SK-N-SH treated with all-trans-retinoic acid at 6 μM for 48 hours (cell line): ENCODE measurements around the gene KIAA1328.

Experiments
- ATAC-seq: fragments of 200-7000 bp; cut with Tn5 transposase; 3 replicates; pipeline ENCODE4 v1.9.1; 2020; ENCODE audit warnings: mild to moderate bottlenecking, moderate library complexity
- ARNTL ChIP-seq: fragments of 450-650 bp; formaldehyde crosslinking; IDR thresholded peaks from 2 replicates; pipeline ENCODE4 v1.5.0; 2020; ENCODE audit warnings: low read depth, mild to moderate bottlenecking, moderate library complexity, borderline replicate concordance
- BACH2 ChIP-seq: fragments of 250-450 bp; sonication (Bioruptor Pico); IDR thresholded peaks from 2 replicates; pipeline ENCODE4 v1.9.0; 2021; ENCODE audit warnings: mild to moderate bottlenecking, borderline replicate concordance
- CREB5 ChIP-seq: fragments of 250-450 bp; sonication (Bioruptor Pico); IDR thresholded peaks from 2 replicates; pipeline ENCODE4 v1.5.1; 2020; ENCODE audit warnings: low read depth, mild to moderate bottlenecking, moderate library complexity
- CSDC2 ChIP-seq: fragments of 250-450 bp; sonication (Bioruptor Pico); IDR thresholded peaks from 2 replicates; pipeline ENCODE4 v1.5.0; 2020; ENCODE audit warnings: mild to moderate bottlenecking, moderate library complexity
- ISL1 ChIP-seq: fragments of 250-450 bp; sonication (Bioruptor Pico); IDR thresholded peaks from 2 replicates; pipeline ENCODE4 v2.1.2; 2022; ENCODE audit warnings: mild to moderate bottlenecking, moderate library complexity
- OSR1 ChIP-seq: fragments of 250-450 bp; sonication (Bioruptor Pico); IDR thresholded peaks from 2 replicates; pipeline ENCODE4 v1.8.0; 2022; ENCODE audit warnings: moderate library complexity, mild to moderate bottlenecking, inconsistent platforms
- PATZ1 ChIP-seq: fragments of 250-450 bp; sonication (Bioruptor Pico); IDR thresholded peaks from 2 replicates; pipeline ENCODE4 v1.8.0; 2020; ENCODE audit warnings: mild to moderate bottlenecking, moderate library complexity, borderline replicate concordance
- POU6F1 ChIP-seq: fragments of 250-450 bp; sonication (Bioruptor Pico); IDR thresholded peaks from 2 replicates; pipeline ENCODE4 v1.8.0; 2021; ENCODE audit warnings: low read depth, mild to moderate bottlenecking, moderate library complexity, borderline replicate concordance
- PPARA ChIP-seq: fragments of 250-450 bp; sonication (Bioruptor Pico); IDR thresholded peaks from 2 replicates; pipeline ENCODE4 v1.5.0; 2020; ENCODE audit warnings: mild to moderate bottlenecking, borderline replicate concordance
- RARB ChIP-seq: fragments of 250-450 bp; sonication (Bioruptor Pico); IDR thresholded peaks from 2 replicates; pipeline ENCODE4 v1.8.0; 2021; ENCODE audit warnings: mild to moderate bottlenecking, moderate library complexity
- SNAI2 ChIP-seq: fragments of 250-450 bp; sonication (Bioruptor Pico); IDR thresholded peaks from 2 replicates; pipeline ENCODE4 v1.5.0; 2020; ENCODE audit warnings: mild to moderate bottlenecking, moderate library complexity
- TCF4 ChIP-seq: fragments of 250-450 bp; sonication (Bioruptor Pico); IDR thresholded peaks from 2 replicates; pipeline ENCODE4 v1.8.0; 2021; ENCODE audit warnings: mild to moderate bottlenecking, moderate library complexity, borderline replicate concordance
- TOX ChIP-seq: fragments of 250-450 bp; sonication (Bioruptor Pico); IDR thresholded peaks from 2 replicates; pipeline ENCODE4 v1.8.0; 2021; ENCODE audit warnings: mild to moderate bottlenecking, moderate library complexity, borderline replicate concordance
- ZC3H10 ChIP-seq: fragments of 250-450 bp; sonication (Bioruptor Pico); IDR thresholded peaks from 2 replicates; pipeline ENCODE4 v1.5.1; 2021; ENCODE audit warnings: mild to moderate bottlenecking, moderate library complexity
- ZFP3 ChIP-seq: fragments of 250-450 bp; sonication (Bioruptor Pico); IDR thresholded peaks from 2 replicates; pipeline ENCODE4 v1.5.0; 2020; ENCODE audit warnings: mild to moderate bottlenecking, moderate library complexity
- ZFP30 ChIP-seq: fragments of 450-650 bp; formaldehyde crosslinking; IDR thresholded peaks from 2 replicates; pipeline ENCODE4 v1.5.0; 2022; ENCODE audit warnings: mild to moderate bottlenecking, moderate library complexity
- ZNF565 ChIP-seq: fragments of 450-650 bp; formaldehyde crosslinking; conservative IDR thresholded peaks from 2 replicates; pipeline ENCODE4 v1.5.0; 2020; ENCODE audit warnings: low read depth, mild to moderate bottlenecking, moderate library complexity
- ZNF70 ChIP-seq: fragments of 450-650 bp; formaldehyde crosslinking; IDR thresholded peaks from 2 replicates; pipeline ENCODE4 v1.5.0; 2020; ENCODE audit warnings: mild to moderate bottlenecking, moderate library complexity
- ZNF8 ChIP-seq: fragments of 450-650 bp; formaldehyde crosslinking; IDR thresholded peaks from 2 replicates; pipeline ENCODE4 v1.5.0; 2020; ENCODE audit warnings: mild to moderate bottlenecking, moderate library complexity
- TF ChIP-seq, protein P1 (sequence below): fragments of 250-450 bp; sonication (Bioruptor Pico); IDR thresholded peaks from 2 replicates; pipeline ENCODE4 v1.5.0; 2020; ENCODE audit warnings: mild to moderate bottlenecking, moderate library complexity
- TF ChIP-seq, protein P2 (sequence below): fragments of 250-450 bp; sonication (Bioruptor Pico); IDR thresholded peaks from 2 replicates; pipeline ENCODE4 v1.5.1; 2021; ENCODE audit warnings: mild to moderate bottlenecking, moderate library complexity

The KIAA1328 gene

GRCh38 chr18:37248281-37248680 lies 419.4 kb downstream of the KIAA1328 start:
- TF ChIP-seq ISL1 (CRISPR knock-in tag) (no peak), ZFP3 (no peak), ZFP30 (CRISPR knock-in tag) (no peak), RARB (CRISPR knock-in tag) (no peak), ZNF565 (CRISPR knock-in tag) (no peak), PPARA (no peak), OSR1 (CRISPR knock-in tag) (no peak), SNAI2 (CRISPR knock-in tag) (no peak)
- TF ChIP-seq, all 23 proteins: peak for 0
- ATAC-seq = no peak; the same call in 2 of the 3 replicates

- TF ChIP-seq ZFP3 (no peak), ZNF565 (CRISPR knock-in tag) (no peak), RARB (CRISPR knock-in tag) (no peak), ISL1 (CRISPR knock-in tag) (no peak), ZNF8 (no peak), CREB5 (no peak), ARNTL (CRISPR knock-in tag) (no peak), SNAI2 (CRISPR knock-in tag) (no peak), PATZ1 (CRISPR knock-in tag) (no peak), BACH2 (CRISPR knock-in tag) (no peak), ZNF70 (CRISPR knock-in tag) (no peak), TCF4 (no peak), PPARA (no peak), POU6F1 (no peak), TOX (CRISPR knock-in tag) (no peak)
- no peak for ATAC-seq
Observed at GRCh38 chr18:37249171-37249886, 420.4 kb downstream of the KIAA1328 start.

DNA sequence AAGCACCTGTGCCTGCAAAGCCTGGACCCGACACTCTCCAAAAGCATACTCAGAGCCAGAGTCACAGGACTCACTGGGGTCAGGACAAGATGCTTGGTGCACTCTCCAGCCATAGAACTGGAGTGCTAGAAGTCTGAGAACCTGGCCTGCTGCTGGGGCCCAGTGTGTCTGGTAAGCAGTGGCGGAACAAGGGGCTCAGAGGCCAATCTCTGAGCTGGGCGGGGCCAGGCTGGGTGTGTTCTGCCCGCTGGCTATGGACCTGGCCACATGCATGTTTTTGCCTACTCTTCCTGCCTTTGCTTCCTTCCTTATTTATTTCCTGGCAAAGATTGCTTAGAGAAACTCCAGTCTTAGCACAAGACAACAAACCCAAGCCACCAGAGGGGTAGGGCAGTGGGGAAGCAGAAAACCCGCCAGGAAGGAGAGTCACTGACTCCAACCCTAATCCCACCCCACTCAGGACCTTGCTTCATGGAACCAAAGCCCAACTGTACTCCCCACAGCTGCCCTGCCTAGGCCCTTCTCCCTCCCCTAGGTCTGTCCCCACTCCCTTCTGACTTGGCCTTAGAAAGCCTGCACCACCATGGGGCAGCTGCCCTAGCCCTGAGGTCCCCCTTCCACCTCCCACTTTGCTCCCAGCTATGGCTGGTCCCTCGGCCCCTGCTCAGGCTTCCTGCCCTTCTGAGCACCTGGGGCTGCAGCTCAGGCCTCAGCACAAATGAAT lies 421.1 kb downstream of the KIAA1328 start:
- no peak for TF ChIP-seq ZNF70 (CRISPR knock-in tag)
- TF ChIP-seq, all 23 proteins: peak for 0
- no peak; the same call in 2 of the 3 replicates for ATAC-seq

DNA sequence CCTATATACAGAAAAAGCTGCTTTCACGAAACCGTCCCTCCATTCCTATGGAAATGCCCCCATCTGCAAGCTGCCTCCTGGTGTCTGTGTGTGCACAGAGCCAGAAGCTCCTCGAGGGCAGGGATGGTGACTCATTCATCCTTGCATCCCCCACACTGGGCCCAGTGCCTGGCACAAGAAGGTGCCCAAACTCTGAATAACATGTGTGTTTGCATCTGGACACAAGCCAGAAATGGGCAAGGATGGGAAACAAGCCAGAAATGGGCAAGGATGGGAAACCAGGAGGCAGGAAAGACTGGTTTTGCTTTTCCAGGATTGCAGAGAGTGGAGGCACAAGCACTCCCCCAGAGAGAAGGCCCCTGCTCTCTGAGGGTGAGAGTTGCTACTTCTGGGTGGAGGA lies 422.8 kb downstream of the KIAA1328 start:
- ATAC-seq = no peak
- TF ChIP-seq, protein P1, sequence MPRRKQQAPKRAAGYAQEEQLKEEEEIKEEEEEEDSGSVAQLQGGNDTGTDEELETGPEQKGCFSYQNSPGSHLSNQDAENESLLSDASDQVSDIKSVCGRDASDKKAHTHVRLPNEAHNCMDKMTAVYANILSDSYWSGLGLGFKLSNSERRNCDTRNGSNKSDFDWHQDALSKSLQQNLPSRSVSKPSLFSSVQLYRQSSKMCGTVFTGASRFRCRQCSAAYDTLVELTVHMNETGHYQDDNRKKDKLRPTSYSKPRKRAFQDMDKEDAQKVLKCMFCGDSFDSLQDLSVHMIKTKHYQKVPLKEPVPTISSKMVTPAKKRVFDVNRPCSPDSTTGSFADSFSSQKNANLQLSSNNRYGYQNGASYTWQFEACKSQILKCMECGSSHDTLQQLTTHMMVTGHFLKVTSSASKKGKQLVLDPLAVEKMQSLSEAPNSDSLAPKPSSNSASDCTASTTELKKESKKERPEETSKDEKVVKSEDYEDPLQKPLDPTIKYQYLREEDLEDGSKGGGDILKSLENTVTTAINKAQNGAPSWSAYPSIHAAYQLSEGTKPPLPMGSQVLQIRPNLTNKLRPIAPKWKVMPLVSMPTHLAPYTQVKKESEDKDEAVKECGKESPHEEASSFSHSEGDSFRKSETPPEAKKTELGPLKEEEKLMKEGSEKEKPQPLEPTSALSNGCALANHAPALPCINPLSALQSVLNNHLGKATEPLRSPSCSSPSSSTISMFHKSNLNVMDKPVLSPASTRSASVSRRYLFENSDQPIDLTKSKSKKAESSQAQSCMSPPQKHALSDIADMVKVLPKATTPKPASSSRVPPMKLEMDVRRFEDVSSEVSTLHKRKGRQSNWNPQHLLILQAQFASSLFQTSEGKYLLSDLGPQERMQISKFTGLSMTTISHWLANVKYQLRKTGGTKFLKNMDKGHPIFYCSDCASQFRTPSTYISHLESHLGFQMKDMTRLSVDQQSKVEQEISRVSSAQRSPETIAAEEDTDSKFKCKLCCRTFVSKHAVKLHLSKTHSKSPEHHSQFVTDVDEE (CRISPR knock-in tag) = no peak
- TF ChIP-seq ZNF8 (no peak), ZC3H10 (CRISPR knock-in tag) (no peak), CSDC2 (CRISPR knock-in tag) (no peak), OSR1 (CRISPR knock-in tag) (no peak), ARNTL (CRISPR knock-in tag) (no peak), CREB5 (no peak), RARB (CRISPR knock-in tag) (no peak), ZFP30 (CRISPR knock-in tag) (no peak), PATZ1 (CRISPR knock-in tag) (no peak), ZFP3 (no peak), ZNF565 (CRISPR knock-in tag) (no peak), BACH2 (CRISPR knock-in tag) (no peak)
- TF ChIP-seq, protein P2, sequence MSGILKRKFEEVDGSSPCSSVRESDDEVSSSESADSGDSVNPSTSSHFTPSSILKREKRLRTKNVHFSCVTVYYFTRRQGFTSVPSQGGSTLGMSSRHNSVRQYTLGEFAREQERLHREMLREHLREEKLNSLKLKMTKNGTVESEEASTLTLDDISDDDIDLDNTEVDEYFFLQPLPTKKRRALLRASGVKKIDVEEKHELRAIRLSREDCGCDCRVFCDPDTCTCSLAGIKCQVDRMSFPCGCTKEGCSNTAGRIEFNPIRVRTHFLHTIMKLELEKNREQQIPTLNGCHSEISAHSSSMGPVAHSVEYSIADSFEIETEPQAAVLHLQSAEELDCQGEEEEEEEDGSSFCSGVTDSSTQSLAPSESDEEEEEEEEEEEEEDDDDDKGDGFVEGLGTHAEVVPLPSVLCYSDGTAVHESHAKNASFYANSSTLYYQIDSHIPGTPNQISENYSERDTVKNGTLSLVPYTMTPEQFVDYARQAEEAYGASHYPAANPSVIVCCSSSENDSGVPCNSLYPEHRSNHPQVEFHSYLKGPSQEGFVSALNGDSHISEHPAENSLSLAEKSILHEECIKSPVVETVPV (CRISPR knock-in tag) = no peak
